K562 (cell line): ENCODE data around the gene OR2D2.

ENCODE experiments used
- ELF1 ChIP-seq: fragments of 200-800 bp; sonication (Bioruptor generic); IDR thresholded peaks from 2 replicates; pipeline ENCODE4 v1.6.1; 2016; ENCODE audit warnings: missing genetic modification characterization, missing compliant biosample characterization
- TF ChIP-seq, protein P1 (sequence below), 2 experiments: fragments of 450-650 bp; formaldehyde crosslinking in 1 of 2; IDR thresholded peaks; 2 replicates each; pipeline versions ENCODE4 v1.4.0 to v1.6.1; 2014 to 2020; ENCODE audit warnings: mild to moderate bottlenecking in 2 of 2, borderline replicate concordance in 1 of 2, low read depth in 1 of 2

DNA sequence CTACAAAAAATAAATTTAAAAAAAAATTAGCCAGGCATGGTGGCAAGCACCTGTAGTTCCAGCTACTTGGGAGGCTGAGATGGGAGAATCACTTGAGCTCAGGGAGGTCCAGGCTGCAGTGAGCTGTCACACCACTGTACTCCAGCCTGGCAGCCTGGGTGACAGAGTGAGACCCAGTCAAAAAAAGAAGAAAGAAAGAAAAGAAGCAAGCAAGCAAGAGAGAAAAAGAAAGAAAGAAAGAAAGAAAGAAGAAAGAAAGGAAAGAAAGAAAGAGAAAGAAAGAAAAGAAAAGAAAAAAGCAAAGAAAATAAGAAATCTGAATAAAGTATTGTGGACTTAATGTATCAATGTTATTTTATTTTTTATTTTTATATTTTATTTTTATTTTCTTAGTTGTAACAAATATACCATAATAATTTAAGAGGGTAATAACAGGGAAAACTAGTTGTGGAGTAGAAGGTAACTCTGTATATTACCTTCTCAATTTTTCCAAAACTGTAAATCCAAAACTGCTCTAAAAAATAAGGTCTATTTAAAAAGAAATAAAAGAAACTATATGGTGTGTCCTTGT is 32.8 kb upstream of the OR2D2 start:
- TF ChIP-seq, protein P1, sequence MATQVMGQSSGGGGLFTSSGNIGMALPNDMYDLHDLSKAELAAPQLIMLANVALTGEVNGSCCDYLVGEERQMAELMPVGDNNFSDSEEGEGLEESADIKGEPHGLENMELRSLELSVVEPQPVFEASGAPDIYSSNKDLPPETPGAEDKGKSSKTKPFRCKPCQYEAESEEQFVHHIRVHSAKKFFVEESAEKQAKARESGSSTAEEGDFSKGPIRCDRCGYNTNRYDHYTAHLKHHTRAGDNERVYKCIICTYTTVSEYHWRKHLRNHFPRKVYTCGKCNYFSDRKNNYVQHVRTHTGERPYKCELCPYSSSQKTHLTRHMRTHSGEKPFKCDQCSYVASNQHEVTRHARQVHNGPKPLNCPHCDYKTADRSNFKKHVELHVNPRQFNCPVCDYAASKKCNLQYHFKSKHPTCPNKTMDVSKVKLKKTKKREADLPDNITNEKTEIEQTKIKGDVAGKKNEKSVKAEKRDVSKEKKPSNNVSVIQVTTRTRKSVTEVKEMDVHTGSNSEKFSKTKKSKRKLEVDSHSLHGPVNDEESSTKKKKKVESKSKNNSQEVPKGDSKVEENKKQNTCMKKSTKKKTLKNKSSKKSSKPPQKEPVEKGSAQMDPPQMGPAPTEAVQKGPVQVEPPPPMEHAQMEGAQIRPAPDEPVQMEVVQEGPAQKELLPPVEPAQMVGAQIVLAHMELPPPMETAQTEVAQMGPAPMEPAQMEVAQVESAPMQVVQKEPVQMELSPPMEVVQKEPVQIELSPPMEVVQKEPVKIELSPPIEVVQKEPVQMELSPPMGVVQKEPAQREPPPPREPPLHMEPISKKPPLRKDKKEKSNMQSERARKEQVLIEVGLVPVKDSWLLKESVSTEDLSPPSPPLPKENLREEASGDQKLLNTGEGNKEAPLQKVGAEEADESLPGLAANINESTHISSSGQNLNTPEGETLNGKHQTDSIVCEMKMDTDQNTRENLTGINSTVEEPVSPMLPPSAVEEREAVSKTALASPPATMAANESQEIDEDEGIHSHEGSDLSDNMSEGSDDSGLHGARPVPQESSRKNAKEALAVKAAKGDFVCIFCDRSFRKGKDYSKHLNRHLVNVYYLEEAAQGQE (IDR thresholded peaks at IDR 0.05; ENCODE audit: borderline replicate concordance), result no peak
- TF ChIP-seq, protein P1 (CRISPR knock-in tag; IDR thresholded peaks at IDR 0.05; ENCODE audit: low read depth), result no peak
- TF ChIP-seq ELF1 (tag), result no peak
